22Rv1 (cell line): Measurements from ENCODE around the gene NOS3.

ENCODE experiments used
- CTCF ChIP-seq: fragments of 450-650 bp; IDR thresholded peaks from 2 replicates; pipeline ENCODE4 v1.5.1; 2017; ENCODE audit warnings: mild to moderate bottlenecking
- ZFX ChIP-seq: fragments of 450-650 bp; IDR thresholded peaks from 2 replicates; pipeline ENCODE4 v1.6.1; 2017; ENCODE audit warnings: antibody characterized with exemption, borderline replicate concordance

- no peak for TF ChIP-seq CTCF
- no peak for TF ChIP-seq ZFX
Observed at GRCh38 chr7:150971242-150972022, 19.4 kb upstream of the NOS3 start.
